Measurements from ENCODE around the gene CD81. TPM values are rescaled to one million over a fixed set of nuclear protein-coding genes. Genes with fewer than 3 reads are reported as not detected.

The CD81 gene
- total RNA-seq, 1 experiment from 2014 or later = 237 TPM

DNA sequence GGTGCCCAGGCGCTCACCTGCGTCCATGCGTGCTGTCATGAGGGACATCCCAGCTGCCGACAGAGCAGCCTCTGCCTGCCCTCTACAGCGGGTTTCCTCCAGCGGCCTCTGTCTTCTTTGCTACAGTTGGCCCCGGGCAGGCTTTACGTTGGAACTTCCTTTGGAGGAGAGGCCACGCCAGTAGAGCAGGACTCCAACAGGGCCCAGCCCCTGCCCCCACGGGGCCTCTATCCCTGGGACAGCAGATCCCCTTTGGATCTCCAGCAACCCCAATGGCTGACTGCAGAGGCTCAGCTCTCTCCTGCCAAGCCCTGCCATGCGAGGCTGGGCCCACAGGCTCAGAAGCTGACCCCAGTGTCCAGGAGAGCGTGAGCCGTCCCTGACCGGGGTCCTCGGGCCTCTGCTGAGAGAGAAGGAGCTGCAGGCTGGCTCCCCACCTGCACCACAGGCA, 55.1 kb downstream of the CD81 start:
- ChIA-PET POLR2A (no interaction called here), CTCF (interaction anchor here (1.3 to 1.4 kb wide), 2 partner anchors 11 to 99 kb away, joined by 3 to 6 read pairs; no protein-coding TSS in a partner anchor)
- Mint-ChIP-seq H3K36me3 (no peaks in the 10 kb centered on the region), H3K27me3 (ENCODE audit: low read depth) (peaks cover 8% of the 10 kb centered on the region), H3K27ac (no peak overlapping the region), H3K9me3 (no peaks in the 10 kb centered on the region), H3K4me3 (no peak overlapping the region), H3K4me1 (no peaks in the 10 kb centered on the region)
- no peak for DNase-seq (ENCODE audit: low spot score)
- TF ChIP-seq SOX15 (CRISPR knock-in tag; IDR thresholded peaks at IDR 0.05) (no peak), ZNF219 (CRISPR knock-in tag; IDR thresholded peaks at IDR 0.05; ENCODE audit: borderline replicate concordance) (no peak), CBFB (CRISPR knock-in tag; IDR thresholded peaks at IDR 0.05; ENCODE audit: low read depth) (no peak)
- TF ChIP-seq, protein P1, sequence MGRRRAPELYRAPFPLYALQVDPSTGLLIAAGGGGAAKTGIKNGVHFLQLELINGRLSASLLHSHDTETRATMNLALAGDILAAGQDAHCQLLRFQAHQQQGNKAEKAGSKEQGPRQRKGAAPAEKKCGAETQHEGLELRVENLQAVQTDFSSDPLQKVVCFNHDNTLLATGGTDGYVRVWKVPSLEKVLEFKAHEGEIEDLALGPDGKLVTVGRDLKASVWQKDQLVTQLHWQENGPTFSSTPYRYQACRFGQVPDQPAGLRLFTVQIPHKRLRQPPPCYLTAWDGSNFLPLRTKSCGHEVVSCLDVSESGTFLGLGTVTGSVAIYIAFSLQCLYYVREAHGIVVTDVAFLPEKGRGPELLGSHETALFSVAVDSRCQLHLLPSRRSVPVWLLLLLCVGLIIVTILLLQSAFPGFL (CRISPR knock-in tag; IDR thresholded peaks at IDR 0.05; ENCODE audit: borderline replicate concordance) = no peak
- ATAC-seq = no peak

DNA sequence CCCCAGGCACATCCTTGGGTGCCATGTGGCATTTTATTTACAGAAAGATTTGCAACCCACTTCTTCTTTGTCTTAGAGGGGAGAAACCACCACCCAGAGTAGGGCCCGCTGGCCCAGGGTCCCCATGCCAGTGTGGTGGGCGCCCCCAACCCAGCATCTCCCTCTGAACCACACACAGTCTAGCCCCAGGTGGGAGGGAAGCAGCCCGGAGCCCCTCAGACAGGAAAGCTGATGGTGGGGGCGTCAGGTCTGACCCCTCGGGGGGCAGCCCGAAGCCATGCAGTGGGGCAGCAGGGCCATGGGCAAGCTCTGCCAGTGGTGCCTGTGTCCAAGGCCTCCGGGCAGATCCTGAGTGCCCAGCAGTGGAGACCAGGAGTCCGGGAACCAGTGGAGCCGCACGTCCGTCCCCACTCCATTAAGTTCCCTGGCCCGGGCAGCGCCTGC, 55.5 kb downstream of the CD81 start:
- no peak overlapping the region for H3K27ac Mint-ChIP-seq
- POLR2A ChIA-PET = no interaction called here
- no peak for DNase-seq (ENCODE audit: low spot score)
- H3K36me3 Mint-ChIP-seq = no peaks in the 10 kb centered on the region
- H3K9me3 Mint-ChIP-seq = no peaks in the 10 kb centered on the region
- ATAC-seq = no peak
- CTCF ChIA-PET = interaction anchor here (1.3 to 1.4 kb wide), 2 partner anchors 12 to 99 kb away, joined by 3 to 6 read pairs; no protein-coding TSS in a partner anchor
- H3K4me3 Mint-ChIP-seq = no peak overlapping the region
- no peaks in the 10 kb centered on the region for H3K4me1 Mint-ChIP-seq
- TF ChIP-seq FOXK1 (CRISPR knock-in tag; IDR thresholded peaks at IDR 0.05) = no peak
- no peak for TF ChIP-seq GRHL2 (CRISPR knock-in tag; IDR thresholded peaks at IDR 0.05; ENCODE audit: insufficient replicate concordance, severe bottlenecking)
- no peak for TF ChIP-seq OVOL2 (CRISPR knock-in tag; IDR thresholded peaks at IDR 0.05; ENCODE audit: borderline replicate concordance)
- TF ChIP-seq, protein P2, sequence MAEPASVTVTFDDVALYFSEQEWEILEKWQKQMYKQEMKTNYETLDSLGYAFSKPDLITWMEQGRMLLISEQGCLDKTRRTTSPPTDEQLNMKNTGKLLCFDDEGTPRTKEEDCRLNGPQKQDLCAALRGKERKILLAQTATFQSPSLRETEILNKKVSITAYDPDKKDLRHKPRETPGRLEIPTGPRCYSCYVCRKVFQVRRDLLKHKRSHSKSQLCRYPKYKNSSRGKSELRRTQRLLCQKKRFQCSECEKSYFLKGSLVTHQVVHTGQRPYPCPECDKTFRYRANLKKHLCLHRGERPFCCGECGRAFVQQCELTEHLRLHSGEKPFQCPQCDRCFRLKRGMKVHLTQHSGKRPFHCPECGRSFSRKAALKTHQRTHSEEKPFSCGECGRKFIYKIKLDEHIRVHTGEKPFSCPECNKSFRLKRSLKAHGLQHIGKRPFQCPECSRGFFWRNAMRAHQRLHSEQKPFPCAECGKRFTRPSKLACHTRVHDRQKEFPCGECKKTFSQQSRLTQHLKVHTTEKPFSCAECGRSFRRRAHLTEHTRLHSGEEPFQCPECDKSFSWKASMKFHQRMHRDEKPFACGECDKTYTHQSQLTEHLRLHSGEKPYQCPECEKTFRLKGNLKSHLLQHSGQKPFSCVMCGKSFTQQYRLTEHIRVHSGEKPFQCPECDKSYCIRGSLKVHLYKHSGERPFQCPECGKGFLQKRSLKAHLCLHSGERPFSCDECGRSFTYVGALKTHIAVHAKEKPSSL (CRISPR knock-in tag; conservative IDR thresholded peaks at IDR 0.05) = no peak
- TF ChIP-seq ZNF317 (CRISPR knock-in tag; IDR thresholded peaks at IDR 0.05; ENCODE audit: borderline replicate concordance, low read depth) = no peak
- TF ChIP-seq, protein P3, sequence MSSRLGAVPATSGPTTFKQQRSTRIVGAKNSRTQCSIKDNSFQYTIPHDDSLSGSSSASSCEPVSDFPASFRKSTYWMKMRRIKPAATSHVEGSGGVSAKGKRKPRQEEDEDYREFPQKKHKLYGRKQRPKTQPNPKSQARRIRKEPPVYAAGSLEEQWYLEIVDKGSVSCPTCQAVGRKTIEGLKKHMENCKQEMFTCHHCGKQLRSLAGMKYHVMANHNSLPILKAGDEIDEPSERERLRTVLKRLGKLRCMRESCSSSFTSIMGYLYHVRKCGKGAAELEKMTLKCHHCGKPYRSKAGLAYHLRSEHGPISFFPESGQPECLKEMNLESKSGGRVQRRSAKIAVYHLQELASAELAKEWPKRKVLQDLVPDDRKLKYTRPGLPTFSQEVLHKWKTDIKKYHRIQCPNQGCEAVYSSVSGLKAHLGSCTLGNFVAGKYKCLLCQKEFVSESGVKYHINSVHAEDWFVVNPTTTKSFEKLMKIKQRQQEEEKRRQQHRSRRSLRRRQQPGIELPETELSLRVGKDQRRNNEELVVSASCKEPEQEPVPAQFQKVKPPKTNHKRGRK (CRISPR knock-in tag; IDR thresholded peaks at IDR 0.05; ENCODE audit: borderline replicate concordance) = no peak
- TF ChIP-seq, protein P4, sequence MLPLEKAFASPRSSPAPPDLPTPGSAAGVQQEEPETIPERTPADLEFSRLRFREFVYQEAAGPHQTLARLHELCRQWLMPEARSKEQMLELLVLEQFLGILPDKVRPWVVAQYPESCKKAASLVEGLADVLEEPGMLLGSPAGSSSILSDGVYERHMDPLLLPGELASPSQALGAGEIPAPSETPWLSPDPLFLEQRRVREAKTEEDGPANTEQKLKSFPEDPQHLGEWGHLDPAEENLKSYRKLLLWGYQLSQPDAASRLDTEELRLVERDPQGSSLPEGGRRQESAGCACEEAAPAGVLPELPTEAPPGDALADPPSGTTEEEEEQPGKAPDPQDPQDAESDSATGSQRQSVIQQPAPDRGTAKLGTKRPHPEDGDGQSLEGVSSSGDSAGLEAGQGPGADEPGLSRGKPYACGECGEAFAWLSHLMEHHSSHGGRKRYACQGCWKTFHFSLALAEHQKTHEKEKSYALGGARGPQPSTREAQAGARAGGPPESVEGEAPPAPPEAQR (CRISPR knock-in tag; IDR thresholded peaks at IDR 0.05) = no peak
- no peak for TF ChIP-seq JAZF1 (CRISPR knock-in tag; IDR thresholded peaks at IDR 0.05)
- TF ChIP-seq SMAD4 (CRISPR knock-in tag; IDR thresholded peaks at IDR 0.05) = no peak
- TF ChIP-seq CBFB (CRISPR knock-in tag; IDR thresholded peaks at IDR 0.05; ENCODE audit: low read depth) = no peak
- no peak for TF ChIP-seq GTF2I (CRISPR knock-in tag; conservative IDR thresholded peaks at IDR 0.05)
- peaks cover 12% of the 10 kb centered on the region for H3K27me3 Mint-ChIP-seq (ENCODE audit: low read depth)

Measured in WTC11 (cell line).